ENCODE data around the gene TNRC6C. TPM values are rescaled to one million over a fixed set of nuclear protein-coding genes. Genes with fewer than 3 reads are reported as not detected.

TNRC6C gene
- total and polyA plus RNA-seq, 4 donors: 1.3 to 7.7 (median 2.9) TPM

DNA sequence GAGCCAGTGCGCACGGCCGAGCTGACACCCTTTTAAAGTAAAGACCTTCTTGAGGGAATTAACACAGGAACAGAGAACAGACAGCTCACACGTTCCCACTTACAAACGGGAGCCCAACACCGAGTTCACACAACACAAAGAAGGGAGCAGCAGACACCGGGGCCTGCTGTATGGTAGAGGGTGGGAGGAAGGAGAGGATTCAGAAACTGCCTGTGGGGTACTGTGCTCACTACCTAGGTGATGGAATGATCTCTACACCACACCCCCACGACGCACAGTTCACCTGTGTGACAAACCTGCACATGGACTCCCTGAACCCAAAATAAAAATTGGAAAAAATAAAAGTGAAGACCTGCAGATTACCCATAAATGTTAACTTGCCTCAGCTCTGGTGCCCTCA is 137.6 kb downstream of the TNRC6C start:
- H3K4me3 ChIP-seq (ENCODE audit: low read depth in 1 of 3, low read length in 3 of 3): no peak overlapping the region
- H3K4me1 ChIP-seq (ENCODE audit: control insufficient read depth in 4 of 4, insufficient read depth in 4 of 4, low read length in 3 of 4): no peaks in the 10 kb centered on the region
- no peaks in the 10 kb centered on the region for H3K9me3 ChIP-seq (ENCODE audit: control insufficient read depth in 4 of 4, low read length in 3 of 4)
- no peak for TF ChIP-seq RAD21 (IDR thresholded peaks at IDR 0.05)
- no peak for TF ChIP-seq TAF1 (conservative IDR thresholded peaks at IDR 0.05)
- TF ChIP-seq FOXA2 (IDR thresholded peaks at IDR 0.05): no peak
- no peak for TF ChIP-seq SP1 (IDR thresholded peaks at IDR 0.05)
- no peak for TF ChIP-seq HNF4A (conservative IDR thresholded peaks at IDR 0.05)
- TF ChIP-seq, protein P1, sequence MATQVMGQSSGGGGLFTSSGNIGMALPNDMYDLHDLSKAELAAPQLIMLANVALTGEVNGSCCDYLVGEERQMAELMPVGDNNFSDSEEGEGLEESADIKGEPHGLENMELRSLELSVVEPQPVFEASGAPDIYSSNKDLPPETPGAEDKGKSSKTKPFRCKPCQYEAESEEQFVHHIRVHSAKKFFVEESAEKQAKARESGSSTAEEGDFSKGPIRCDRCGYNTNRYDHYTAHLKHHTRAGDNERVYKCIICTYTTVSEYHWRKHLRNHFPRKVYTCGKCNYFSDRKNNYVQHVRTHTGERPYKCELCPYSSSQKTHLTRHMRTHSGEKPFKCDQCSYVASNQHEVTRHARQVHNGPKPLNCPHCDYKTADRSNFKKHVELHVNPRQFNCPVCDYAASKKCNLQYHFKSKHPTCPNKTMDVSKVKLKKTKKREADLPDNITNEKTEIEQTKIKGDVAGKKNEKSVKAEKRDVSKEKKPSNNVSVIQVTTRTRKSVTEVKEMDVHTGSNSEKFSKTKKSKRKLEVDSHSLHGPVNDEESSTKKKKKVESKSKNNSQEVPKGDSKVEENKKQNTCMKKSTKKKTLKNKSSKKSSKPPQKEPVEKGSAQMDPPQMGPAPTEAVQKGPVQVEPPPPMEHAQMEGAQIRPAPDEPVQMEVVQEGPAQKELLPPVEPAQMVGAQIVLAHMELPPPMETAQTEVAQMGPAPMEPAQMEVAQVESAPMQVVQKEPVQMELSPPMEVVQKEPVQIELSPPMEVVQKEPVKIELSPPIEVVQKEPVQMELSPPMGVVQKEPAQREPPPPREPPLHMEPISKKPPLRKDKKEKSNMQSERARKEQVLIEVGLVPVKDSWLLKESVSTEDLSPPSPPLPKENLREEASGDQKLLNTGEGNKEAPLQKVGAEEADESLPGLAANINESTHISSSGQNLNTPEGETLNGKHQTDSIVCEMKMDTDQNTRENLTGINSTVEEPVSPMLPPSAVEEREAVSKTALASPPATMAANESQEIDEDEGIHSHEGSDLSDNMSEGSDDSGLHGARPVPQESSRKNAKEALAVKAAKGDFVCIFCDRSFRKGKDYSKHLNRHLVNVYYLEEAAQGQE (IDR thresholded peaks at IDR 0.05): no peak
- TF ChIP-seq YY1 (IDR thresholded peaks at IDR 0.05): no peak
- TF ChIP-seq EGR1 (IDR thresholded peaks at IDR 0.05; ENCODE audit: low read depth in 2 of 2): no peak
- peaks cover 7 to 69% (median 52%) of the 10 kb centered on the region in 4 donors for H3K36me3 ChIP-seq (ENCODE audit: control insufficient read depth in 4 of 4, insufficient read depth in 3 of 4, low read depth in 1 of 4, low read length in 3 of 4)
- no peaks in the 10 kb centered on the region for H3K27me3 ChIP-seq (ENCODE audit: control insufficient read depth in 4 of 4, insufficient read depth in 4 of 4, low read length in 3 of 4)
- H3K9ac ChIP-seq (ENCODE audit: low read depth in 1 of 2, low read length in 2 of 2): no peak overlapping the region
- WGBS: 95% methylated on average over 9 of the region's 9 CpGs
- H3K27ac ChIP-seq (ENCODE audit: low read depth in 1 of 2, low read length in 2 of 2): no peak overlapping the region
- DNase-seq (ENCODE audit: low spot score): no peak

- TF ChIP-seq JUND (IDR thresholded peaks at IDR 0.05): no peak
- TF ChIP-seq EGR1 (IDR thresholded peaks at IDR 0.05; ENCODE audit: low read depth in 2 of 2): no peak
- TF ChIP-seq GABPA (IDR thresholded peaks at IDR 0.05 in 1 of 2, conservative IDR thresholded peaks at IDR 0.05 in 1 of 2): no peak
- no peak for TF ChIP-seq SP1 (IDR thresholded peaks at IDR 0.05)
- TF ChIP-seq ATF3 (IDR thresholded peaks at IDR 0.05): no peak
- no peak for TF ChIP-seq YY1 (IDR thresholded peaks at IDR 0.05)
- no peak for TF ChIP-seq FOXA2 (IDR thresholded peaks at IDR 0.05)
- TF ChIP-seq FOXA1 (IDR thresholded peaks at IDR 0.05): no peak
- TF ChIP-seq NR2F2 (IDR thresholded peaks at IDR 0.05): no peak
- TF ChIP-seq TAF1 (conservative IDR thresholded peaks at IDR 0.05): no peak
- TF ChIP-seq, protein P1 (IDR thresholded peaks at IDR 0.05): no peak
- TF ChIP-seq CTCF (IDR thresholded peaks at IDR 0.05; ENCODE audit: low read depth, low read length, missing input control): no peak
- no peak for TF ChIP-seq MAX (IDR thresholded peaks at IDR 0.05)
- no peak for TF ChIP-seq RXRA (IDR thresholded peaks at IDR 0.05)
- no peak for TF ChIP-seq HNF4G (IDR thresholded peaks at IDR 0.05)
- TF ChIP-seq RAD21 (IDR thresholded peaks at IDR 0.05): no peak
- TF ChIP-seq HNF4A (conservative IDR thresholded peaks at IDR 0.05): no peak
- H3K4me1 ChIP-seq (ENCODE audit: control insufficient read depth in 4 of 4, insufficient read depth in 4 of 4, low read length in 3 of 4): no peaks in the 10 kb centered on the region
- WGBS: 85% methylated on average over 5 of the region's 5 CpGs
- no peaks in the 10 kb centered on the region for H3K27me3 ChIP-seq (ENCODE audit: control insufficient read depth in 4 of 4, insufficient read depth in 4 of 4, low read length in 3 of 4)
- no peaks in the 10 kb centered on the region for H3K9me3 ChIP-seq (ENCODE audit: control insufficient read depth in 4 of 4, low read length in 3 of 4)
- no peak overlapping the region for H3K27ac ChIP-seq (ENCODE audit: low read depth in 1 of 2, low read length in 2 of 2)
- DNase-seq (ENCODE audit: low spot score): no peak
- peaks cover 3 to 61% (median 30%) of the 10 kb centered on the region in 4 donors for H3K36me3 ChIP-seq (ENCODE audit: control insufficient read depth in 4 of 4, insufficient read depth in 3 of 4, low read depth in 1 of 4, low read length in 3 of 4)
- H3K4me3 ChIP-seq (ENCODE audit: low read depth in 1 of 3, low read length in 3 of 3): no peak overlapping the region
- H3K9ac ChIP-seq (ENCODE audit: low read depth in 1 of 2, low read length in 2 of 2): no peak overlapping the region
Observed at GRCh38 chr17:78101112-78101511, 142.6 kb downstream of the TNRC6C start.
